ENCODE measurements around the gene KANSL2. TPM values are rescaled to one million over a fixed set of nuclear protein-coding genes. Genes with fewer than 3 reads are reported as not detected.

Gene KANSL2
- total and polyA plus RNA-seq, 2 of the 13 experiments (the other 11 are each of a cell fraction or from before 2014, with no cell fraction given): 24.1 to 41.3 TPM

- peak; percentile 79 for TF ChIP-seq RBFOX2 (IDR thresholded peaks at IDR 0.05; ENCODE audit: low read depth, low read length)
- TF ChIP-seq ZNF776 (CRISPR knock-in tag; IDR thresholded peaks at IDR 0.05): 0 out of 2 replicates have a peak, but pooled peaks have one; percentile 50
- TF ChIP-seq ZNF549 (CRISPR knock-in tag; IDR thresholded peaks at IDR 0.05): no peak
- no peak for TF ChIP-seq KDM6A (CRISPR knock-in tag; IDR thresholded peaks at IDR 0.05; ENCODE audit: low read depth)
- TF ChIP-seq ZNF275 (CRISPR knock-in tag; IDR thresholded peaks at IDR 0.05; ENCODE audit: borderline replicate concordance): peak; percentile 88
- peak; percentile 49; the same call in 1 of the 2 replicates for TF ChIP-seq MED13 (CRISPR knock-in tag; IDR thresholded peaks at IDR 0.05)
- peak; percentile 62; the same call in 1 of the 2 replicates for TF ChIP-seq ZNF317 (CRISPR knock-in tag; IDR thresholded peaks at IDR 0.05)
- peak; percentile 82 for TF ChIP-seq MAZ (IDR thresholded peaks at IDR 0.05; ENCODE audit: borderline replicate concordance, low read depth, low read length)
- TF ChIP-seq MAZ (CRISPR knock-in tag; IDR thresholded peaks at IDR 0.05; ENCODE audit: low read depth): peak; percentile 67; the same call in 1 of the 2 replicates
- TF ChIP-seq, protein P1, sequence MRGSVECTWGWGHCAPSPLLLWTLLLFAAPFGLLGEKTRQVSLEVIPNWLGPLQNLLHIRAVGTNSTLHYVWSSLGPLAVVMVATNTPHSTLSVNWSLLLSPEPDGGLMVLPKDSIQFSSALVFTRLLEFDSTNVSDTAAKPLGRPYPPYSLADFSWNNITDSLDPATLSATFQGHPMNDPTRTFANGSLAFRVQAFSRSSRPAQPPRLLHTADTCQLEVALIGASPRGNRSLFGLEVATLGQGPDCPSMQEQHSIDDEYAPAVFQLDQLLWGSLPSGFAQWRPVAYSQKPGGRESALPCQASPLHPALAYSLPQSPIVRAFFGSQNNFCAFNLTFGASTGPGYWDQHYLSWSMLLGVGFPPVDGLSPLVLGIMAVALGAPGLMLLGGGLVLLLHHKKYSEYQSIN (CRISPR knock-in tag; IDR thresholded peaks at IDR 0.05; ENCODE audit: borderline replicate concordance): no peak
- TF ChIP-seq, protein P2, sequence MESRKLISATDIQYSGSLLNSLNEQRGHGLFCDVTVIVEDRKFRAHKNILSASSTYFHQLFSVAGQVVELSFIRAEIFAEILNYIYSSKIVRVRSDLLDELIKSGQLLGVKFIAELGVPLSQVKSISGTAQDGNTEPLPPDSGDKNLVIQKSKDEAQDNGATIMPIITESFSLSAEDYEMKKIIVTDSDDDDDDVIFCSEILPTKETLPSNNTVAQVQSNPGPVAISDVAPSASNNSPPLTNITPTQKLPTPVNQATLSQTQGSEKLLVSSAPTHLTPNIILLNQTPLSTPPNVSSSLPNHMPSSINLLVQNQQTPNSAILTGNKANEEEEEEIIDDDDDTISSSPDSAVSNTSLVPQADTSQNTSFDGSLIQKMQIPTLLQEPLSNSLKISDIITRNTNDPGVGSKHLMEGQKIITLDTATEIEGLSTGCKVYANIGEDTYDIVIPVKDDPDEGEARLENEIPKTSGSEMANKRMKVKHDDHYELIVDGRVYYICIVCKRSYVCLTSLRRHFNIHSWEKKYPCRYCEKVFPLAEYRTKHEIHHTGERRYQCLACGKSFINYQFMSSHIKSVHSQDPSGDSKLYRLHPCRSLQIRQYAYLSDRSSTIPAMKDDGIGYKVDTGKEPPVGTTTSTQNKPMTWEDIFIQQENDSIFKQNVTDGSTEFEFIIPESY (CRISPR knock-in tag; IDR thresholded peaks at IDR 0.05): 0 out of 2 replicates have a peak, but pooled peaks have one; percentile 8
- TF ChIP-seq ZNF205 (CRISPR knock-in tag; IDR thresholded peaks at IDR 0.05): peak; percentile 98
- peak; percentile 67; the same call in 1 of the 2 replicates for TF ChIP-seq KLF11 (CRISPR knock-in tag; IDR thresholded peaks at IDR 0.05)
- TF ChIP-seq SYNCRIP (IDR thresholded peaks at IDR 0.05; ENCODE audit: insufficient read depth, low read depth, low read length): no peak
- TF ChIP-seq ZMAT5 (CRISPR knock-in tag; IDR thresholded peaks at IDR 0.05; ENCODE audit: borderline replicate concordance, low read depth): no peak
- TF ChIP-seq, protein P3, sequence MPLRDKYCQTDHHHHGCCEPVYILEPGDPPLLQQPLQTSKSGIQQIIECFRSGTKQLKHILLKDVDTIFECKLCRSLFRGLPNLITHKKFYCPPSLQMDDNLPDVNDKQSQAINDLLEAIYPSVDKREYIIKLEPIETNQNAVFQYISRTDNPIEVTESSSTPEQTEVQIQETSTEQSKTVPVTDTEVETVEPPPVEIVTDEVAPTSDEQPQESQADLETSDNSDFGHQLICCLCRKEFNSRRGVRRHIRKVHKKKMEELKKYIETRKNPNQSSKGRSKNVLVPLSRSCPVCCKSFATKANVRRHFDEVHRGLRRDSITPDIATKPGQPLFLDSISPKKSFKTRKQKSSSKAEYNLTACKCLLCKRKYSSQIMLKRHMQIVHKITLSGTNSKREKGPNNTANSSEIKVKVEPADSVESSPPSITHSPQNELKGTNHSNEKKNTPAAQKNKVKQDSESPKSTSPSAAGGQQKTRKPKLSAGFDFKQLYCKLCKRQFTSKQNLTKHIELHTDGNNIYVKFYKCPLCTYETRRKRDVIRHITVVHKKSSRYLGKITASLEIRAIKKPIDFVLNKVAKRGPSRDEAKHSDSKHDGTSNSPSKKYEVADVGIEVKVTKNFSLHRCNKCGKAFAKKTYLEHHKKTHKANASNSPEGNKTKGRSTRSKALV (CRISPR knock-in tag; IDR thresholded peaks at IDR 0.05): no peak
- TF ChIP-seq U2AF2 (IDR thresholded peaks at IDR 0.05; ENCODE audit: low read depth, low read length): no peak
- peak; percentile 94 for TF ChIP-seq FOXK1 (CRISPR knock-in tag; IDR thresholded peaks at IDR 0.05; ENCODE audit: borderline replicate concordance, low read depth)
- peak; percentile 92 for TF ChIP-seq BHLHE40 (IDR thresholded peaks at IDR 0.05; ENCODE audit: low read length)
- TF ChIP-seq CCAR2 (optimal IDR thresholded peaks at IDR 0.05; ENCODE audit: low read depth, low read length): no peak
- 0 out of 2 replicates have a peak, but pooled peaks have one; percentile 0 for TF ChIP-seq BRD4 (CRISPR knock-in tag; IDR thresholded peaks at IDR 0.05)
- 0 out of 2 replicates have a peak, but pooled peaks have one; percentile 30 for TF ChIP-seq ZNF7 (CRISPR knock-in tag; IDR thresholded peaks at IDR 0.05)
- 0 out of 2 replicates have a peak, but pooled peaks have one; percentile 41 for TF ChIP-seq ZBTB8A (CRISPR knock-in tag; IDR thresholded peaks at IDR 0.05; ENCODE audit: borderline replicate concordance, low read depth)
- TF ChIP-seq SMAD3 (CRISPR knock-in tag; IDR thresholded peaks at IDR 0.05): no peak
Observed at GRCh38 chr12:48716493-48717251, 34.6 kb upstream of the KANSL2 start, which contains the start of gene CCNT1 (continued).
